ENCODE measurements around the gene ESYT1. TPM values are rescaled to one million over a fixed set of nuclear protein-coding genes. Genes with fewer than 3 reads are reported as not detected.

The ESYT1 gene
- total and polyA plus RNA-seq, 2 experiments from 2014 or later: 40.0 to 52.3 TPM

DNA sequence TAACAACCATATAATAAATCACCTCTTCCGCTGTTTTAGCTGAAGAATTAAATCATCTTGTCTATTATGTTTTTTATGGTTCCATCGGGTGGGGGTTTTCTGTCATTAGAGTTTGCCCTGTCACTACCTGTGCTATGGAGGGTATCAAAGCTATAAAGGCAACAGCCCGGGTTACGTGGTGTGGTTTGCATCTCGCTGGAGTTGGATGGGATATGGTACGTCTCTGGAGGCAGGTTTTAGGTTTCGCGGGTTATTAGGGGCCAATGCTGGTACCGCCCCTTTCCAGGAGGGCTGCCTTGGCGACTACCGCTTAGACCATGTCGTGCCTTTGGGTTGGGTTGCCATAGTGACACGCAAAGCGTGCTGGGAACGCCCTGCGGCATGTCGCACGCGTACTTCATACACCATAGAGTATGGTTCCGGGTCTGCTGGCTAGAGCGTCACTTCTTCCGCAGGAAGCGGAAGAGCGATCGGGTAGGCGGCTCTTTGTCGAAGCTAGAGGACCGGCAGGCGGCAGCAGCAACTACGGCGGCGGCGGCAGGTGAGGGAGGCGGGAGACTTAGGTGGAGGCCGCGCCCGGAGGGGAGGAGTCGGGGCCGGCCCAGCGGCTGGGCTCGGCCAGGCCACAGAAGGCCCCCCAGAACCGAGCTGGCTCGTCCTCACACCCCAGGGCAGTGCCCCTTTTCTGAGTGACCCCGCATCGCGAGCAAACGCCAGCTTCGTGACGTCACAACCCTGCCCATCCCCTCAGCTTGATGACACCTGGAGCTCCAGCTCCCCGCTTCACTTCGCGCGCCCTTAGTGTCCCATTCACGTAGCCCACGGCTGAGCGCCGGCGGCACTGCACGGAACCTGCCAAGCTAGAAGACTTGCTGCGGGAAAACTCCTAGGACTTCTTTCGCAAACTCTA lies 10.0 kb upstream of the ESYT1 start, which contains the start of gene ZC3H10:
TSS of gene ZC3H10 (plus strand) at position 489 of the 910 bp plus-strand sequence. CDS start 2,297 bp downstream, outside the sequence.
- Histone ChIP-seq H3K79me2 (peaks cover 12% of the 10 kb centered on the region), H3K27me3 (no peaks in the 10 kb centered on the region), H4K20me1 (ENCODE audit: insufficient read depth, poor library complexity, severe bottlenecking) (peaks cover 2% of the 10 kb centered on the region), H3K9me2 (replicated peaks; ENCODE audit: insufficient read depth) (no peaks in the 10 kb centered on the region), H3K4me1 (ENCODE audit: insufficient read depth) (peaks cover 14% of the 10 kb centered on the region), H3K27ac (peak within 1 kb of the TSS; percentile 97), H3K4me3 (peak within 1 kb of the TSS; percentile 49), H2AFZ (peak within 1 kb of the TSS; percentile 41), H3K4me2 (peak within 1 kb of the TSS; percentile 86), H3K36me3 (replicated peaks; ENCODE audit: insufficient read depth, low read depth) (no peaks in the 10 kb centered on the region), H3K9me3 (ENCODE audit: low read depth) (no peaks in the 10 kb centered on the region)
- WGBS (ENCODE audit: low lambda C conversion rate, missing lambda C conversion rate): under 1% methylated on average over 60 of the region's 61 CpGs
- DNase-seq (ENCODE audit: low spot score): peak; percentile 99
- TF ChIP-seq, protein P1, sequence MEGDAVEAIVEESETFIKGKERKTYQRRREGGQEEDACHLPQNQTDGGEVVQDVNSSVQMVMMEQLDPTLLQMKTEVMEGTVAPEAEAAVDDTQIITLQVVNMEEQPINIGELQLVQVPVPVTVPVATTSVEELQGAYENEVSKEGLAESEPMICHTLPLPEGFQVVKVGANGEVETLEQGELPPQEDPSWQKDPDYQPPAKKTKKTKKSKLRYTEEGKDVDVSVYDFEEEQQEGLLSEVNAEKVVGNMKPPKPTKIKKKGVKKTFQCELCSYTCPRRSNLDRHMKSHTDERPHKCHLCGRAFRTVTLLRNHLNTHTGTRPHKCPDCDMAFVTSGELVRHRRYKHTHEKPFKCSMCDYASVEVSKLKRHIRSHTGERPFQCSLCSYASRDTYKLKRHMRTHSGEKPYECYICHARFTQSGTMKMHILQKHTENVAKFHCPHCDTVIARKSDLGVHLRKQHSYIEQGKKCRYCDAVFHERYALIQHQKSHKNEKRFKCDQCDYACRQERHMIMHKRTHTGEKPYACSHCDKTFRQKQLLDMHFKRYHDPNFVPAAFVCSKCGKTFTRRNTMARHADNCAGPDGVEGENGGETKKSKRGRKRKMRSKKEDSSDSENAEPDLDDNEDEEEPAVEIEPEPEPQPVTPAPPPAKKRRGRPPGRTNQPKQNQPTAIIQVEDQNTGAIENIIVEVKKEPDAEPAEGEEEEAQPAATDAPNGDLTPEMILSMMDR (IDR thresholded peaks at IDR 0.05; ENCODE audit: poor library complexity): peak; percentile 50
- TF ChIP-seq EZH2phosphoT487 (IDR thresholded peaks at IDR 0.05; ENCODE audit: low read depth, severe bottlenecking, unreplicated experiment) (no peak), EZH2 (IDR thresholded peaks at IDR 0.05; ENCODE audit: borderline replicate concordance) (no peak)

DNA sequence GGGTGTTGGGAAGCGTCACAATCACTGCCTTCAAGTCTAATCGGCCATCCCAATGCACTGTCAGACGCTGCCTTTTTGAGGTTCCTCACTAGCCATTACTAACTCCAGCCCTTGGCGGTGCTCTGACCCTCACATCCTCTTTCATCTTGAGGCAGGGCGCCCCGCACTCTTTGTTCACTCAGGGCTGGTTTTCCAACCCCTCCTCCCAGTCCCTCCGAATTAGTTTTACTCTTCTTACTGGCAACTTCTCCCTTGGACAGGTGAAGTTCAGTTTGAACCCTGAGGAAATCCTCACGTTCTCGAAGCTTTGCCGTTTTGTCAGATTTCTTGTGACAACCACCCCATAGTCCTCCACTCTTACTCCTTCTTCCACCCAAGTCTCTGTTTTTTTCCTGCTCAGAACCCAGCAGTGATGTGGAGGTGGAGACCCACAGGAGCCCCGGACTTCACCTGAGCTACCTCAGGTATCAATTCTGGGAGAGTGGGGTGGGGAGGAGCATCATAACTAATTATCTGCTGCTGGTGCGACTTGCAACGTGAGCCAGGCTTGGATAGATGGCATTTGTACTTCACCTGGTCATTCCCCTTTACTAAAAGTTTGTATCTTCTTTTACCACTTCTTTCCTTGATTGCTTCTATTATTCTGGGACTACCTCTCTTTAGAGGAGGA lies 9.2 kb upstream of the ESYT1 start:
- Histone ChIP-seq H3K4me3 (peak overlapping the region; percentile 38), H3K27ac (peak overlapping the region; percentile 86), H2AFZ (peak overlapping the region; percentile 41), H3K9me3 (ENCODE audit: low read depth) (no peaks in the 10 kb centered on the region), H3K36me3 (replicated peaks; ENCODE audit: insufficient read depth, low read depth) (no peaks in the 10 kb centered on the region), H3K27me3 (no peaks in the 10 kb centered on the region), H4K20me1 (ENCODE audit: insufficient read depth, poor library complexity, severe bottlenecking) (peaks cover 2% of the 10 kb centered on the region), H3K79me2 (peaks cover 12% of the 10 kb centered on the region), H3K4me1 (ENCODE audit: insufficient read depth) (peaks cover 14% of the 10 kb centered on the region), H3K9me2 (replicated peaks; ENCODE audit: insufficient read depth) (no peaks in the 10 kb centered on the region), H3K4me2 (peak overlapping the region; percentile 86)
- no peak for DNase-seq (ENCODE audit: low spot score)
- 17% methylated on average over 13 of the region's 13 CpGs for WGBS (ENCODE audit: low lambda C conversion rate, missing lambda C conversion rate)
- TF ChIP-seq, protein P1 (IDR thresholded peaks at IDR 0.05; ENCODE audit: poor library complexity): no peak
- no peak for TF ChIP-seq EZH2phosphoT487 (IDR thresholded peaks at IDR 0.05; ENCODE audit: low read depth, severe bottlenecking, unreplicated experiment)
- no peak for TF ChIP-seq EZH2 (IDR thresholded peaks at IDR 0.05; ENCODE audit: borderline replicate concordance)

DNA sequence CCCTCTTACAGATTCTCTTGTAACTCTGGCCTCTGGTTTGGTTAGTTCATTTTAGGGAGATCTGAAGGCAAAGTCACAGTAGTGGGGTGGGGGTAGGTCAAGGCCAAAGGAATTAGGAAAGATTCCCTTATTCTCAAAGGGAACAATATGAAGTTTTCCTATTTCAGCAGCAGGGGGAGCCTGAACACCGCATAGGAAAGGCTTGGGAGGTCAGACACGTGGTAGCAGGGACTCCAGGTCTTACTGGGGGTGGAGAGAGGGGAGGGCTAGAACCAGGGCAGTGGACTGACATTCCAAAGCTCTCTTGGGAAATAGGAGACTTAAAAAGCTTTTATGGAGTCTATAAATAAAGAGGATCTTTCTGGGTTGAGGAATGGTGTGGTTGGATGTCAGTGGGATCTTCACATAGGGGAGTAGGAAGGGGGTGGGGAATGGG lies 8.7 kb upstream of the ESYT1 start:
- Histone ChIP-seq H3K9me2 (replicated peaks; ENCODE audit: insufficient read depth) (no peaks in the 10 kb centered on the region), H3K4me3 (no peak overlapping the region), H3K79me2 (peaks cover 12% of the 10 kb centered on the region), H2AFZ (no peak overlapping the region), H3K27me3 (no peaks in the 10 kb centered on the region), H4K20me1 (ENCODE audit: insufficient read depth, poor library complexity, severe bottlenecking) (peaks cover 2% of the 10 kb centered on the region), H3K27ac (peak overlapping the region; percentile 86), H3K4me2 (peak overlapping the region; percentile 86), H3K4me1 (ENCODE audit: insufficient read depth) (peaks cover 14% of the 10 kb centered on the region), H3K9me3 (ENCODE audit: low read depth) (no peaks in the 10 kb centered on the region), H3K36me3 (replicated peaks; ENCODE audit: insufficient read depth, low read depth) (no peaks in the 10 kb centered on the region)
- 0% methylated on average over 2 of the region's 2 CpGs for WGBS (ENCODE audit: low lambda C conversion rate, missing lambda C conversion rate)
- TF ChIP-seq EZH2phosphoT487 (IDR thresholded peaks at IDR 0.05; ENCODE audit: low read depth, severe bottlenecking, unreplicated experiment) (no peak), EZH2 (IDR thresholded peaks at IDR 0.05; ENCODE audit: borderline replicate concordance) (no peak)
- TF ChIP-seq, protein P1 (IDR thresholded peaks at IDR 0.05; ENCODE audit: poor library complexity): peak; percentile 78
- peak; percentile 95 for DNase-seq (ENCODE audit: low spot score)
